B cell (primary cell): ENCODE results near the gene TMEM163. TPM values are rescaled to one million over a fixed set of nuclear protein-coding genes. Genes with fewer than 3 reads are reported as not detected.

Experiments used
- ATAC-seq: fragments of 200-7000 bp; cut with Tn5 transposase; one replicate; pipeline ENCODE4 v1.10.0; 2021; ENCODE audit warnings: low read depth, mild to moderate bottlenecking, moderate number of reproducible peaks, moderate library complexity
- CTCF ChIA-PET: fragments of 350-600 bp; sonication (Branson Sonifier 250); formaldehyde crosslinking; loops from one replicate; lab custom pipeline; 2021; ENCODE audit warnings: antibody characterized with exemption, inconsistent platforms; lab: Charles Lee
- POLR2A ChIA-PET: fragments of 350-600 bp; sonication (Branson Sonifier 250); formaldehyde crosslinking; loops from one replicate; lab custom pipeline; 2021; ENCODE audit warnings: antibody characterized with exemption; lab: Charles Lee
- DNase-seq: peaks from one replicate; pipeline ENCODE4 v3.0.0; 2013
- H2AFZ ChIP-seq: 2 replicates; pipeline ENCODE4 v1.6.1; 2012; ENCODE audit warnings: mild to moderate bottlenecking, low read depth, low read length; ENCODE audit not compliant: insufficient read depth, poor library complexity, severe bottlenecking
- H3K27ac ChIP-seq, 2 donors: 1 replicate in 1 of 2; 2 replicates in 1 of 2; pipeline ENCODE4 v1.5.1; 2012 to 2013; ENCODE audit warnings: low read length in 2 of 2, mild to moderate bottlenecking in 2 of 2, moderate library complexity in 1 of 2
- H3K27me3 ChIP-seq, 4 experiments: fragments of 200-600 bp in 1 of 4; sonication (generic) in 1 of 4; replicated peaks in 1 of 4; 1 replicate in 2 of 4; 2 replicates in 2 of 4; pipeline versions ENCODE4 v1.6.1 to v1.7.0; 2013 to 2016; ENCODE audit warnings: low read length in 3 of 4, mild to moderate bottlenecking in 2 of 4, mixed read lengths in 1 of 4, moderate library complexity in 1 of 4; ENCODE audit not compliant: insufficient read depth in 4 of 4, control insufficient read depth in 3 of 4; ENCODE audit errors: control extremely low read depth in 1 of 4
- H3K36me3 ChIP-seq, 2 experiments: replicated peaks in 1 of 2; 1 replicate in 1 of 2; 2 replicates in 1 of 2; pipeline versions ENCODE4 v1.6.1 to v1.7.1; 2013; ENCODE audit warnings: low read length in 1 of 2; ENCODE audit not compliant: insufficient read depth in 2 of 2, control insufficient read depth in 1 of 2; ENCODE audit errors: control extremely low read depth in 1 of 2, extremely low read depth in 1 of 2
- H3K4me1 ChIP-seq, 2 donors: fragments of 200-600 bp in 1 of 2; sonication (generic) in 1 of 2; 1 replicate in 1 of 2; 2 replicates in 1 of 2; pipeline versions ENCODE4 v1.5.1 to v1.6.1; 2013 to 2017; ENCODE audit warnings: low read length in 2 of 2; ENCODE audit not compliant: control insufficient read depth in 2 of 2, insufficient read depth in 2 of 2
- H3K4me2 ChIP-seq: replicated peaks from 2 replicates; pipeline ENCODE3; 2012; ENCODE audit warnings: mild to moderate bottlenecking, low read depth, low read length; ENCODE audit not compliant: poor library complexity, severe bottlenecking
- H3K4me3 ChIP-seq, 5 experiments: fragments of 200-600 bp in 1 of 5; sonication (generic) in 1 of 5; 1 replicate in 3 of 5; 2 replicates in 2 of 5; pipeline versions ENCODE4 v1.5.1 to v1.7.0; 2011 to 2016; ENCODE audit warnings: low read length in 4 of 5, mild to moderate bottlenecking in 4 of 5, low read depth in 2 of 5, control low read depth in 1 of 5, moderate library complexity in 1 of 5; ENCODE audit not compliant: insufficient read depth in 1 of 5; ENCODE audit errors: control extremely low read depth in 1 of 5, extremely low read depth in 1 of 5
- H3K79me2 ChIP-seq: fragments of 200-600 bp; sonication (generic); one replicate; pipeline ENCODE4 v1.6.0; 2016; ENCODE audit warnings: low read length; ENCODE audit not compliant: control insufficient read depth, insufficient read depth
- H3K9ac ChIP-seq: fragments of 200-600 bp; sonication (generic); 2 replicates; pipeline ENCODE4 v1.6.1; 2017; ENCODE audit warnings: mild to moderate bottlenecking, low read length, moderate library complexity
- H3K9me3 ChIP-seq, 3 donors: one replicate each; pipeline versions ENCODE4 v1.6.1 to v1.7.1; 2013; ENCODE audit warnings: low read length in 2 of 3; ENCODE audit not compliant: control insufficient read depth in 2 of 3, insufficient read depth in 1 of 3; ENCODE audit errors: control extremely low read depth in 1 of 3
- H4K20me1 ChIP-seq: 2 replicates; pipeline ENCODE4 v1.6.0; 2012; ENCODE audit warnings: mild to moderate bottlenecking, low read length; ENCODE audit not compliant: insufficient read depth, control insufficient read depth, poor library complexity, severe bottlenecking
- H3K27ac Mint-ChIP-seq: one replicate; pipeline ENCODE4 v1.8.0; 2021; ENCODE audit warnings: mixed read lengths
- H3K27me3 Mint-ChIP-seq: one replicate; pipeline ENCODE4 v1.8.0; 2021; ENCODE audit warnings: mixed read lengths
- H3K4me1 Mint-ChIP-seq: one replicate; pipeline ENCODE4 v1.8.0; 2021; ENCODE audit warnings: mixed read lengths
- H3K4me3 Mint-ChIP-seq: one replicate; pipeline ENCODE4 v1.8.0; 2021; ENCODE audit warnings: mixed read lengths
- H3K9me3 Mint-ChIP-seq: one replicate; pipeline ENCODE4 v1.8.0; 2022; ENCODE audit warnings: mixed read lengths; ENCODE audit not compliant: insufficient read depth
- EZH2 ChIP-seq: IDR thresholded peaks from 2 replicates; pipeline ENCODE4 v1.6.1; 2012; ENCODE audit warnings: borderline replicate concordance, low read depth, mild to moderate bottlenecking, moderate library complexity, low read length; ENCODE audit not compliant: insufficient read depth, poor library complexity, severe bottlenecking
- WGBS: methylation state at CpG from one replicate; pipeline ENCODE4 v1.1.5; 2013; ENCODE audit warnings: missing lambda C conversion rate; ENCODE audit not compliant: insufficient coverage; 5-methylcytosine and 5-hydroxymethylcytosine counted together
- intact Hi-C: fragments of 100-400 bp; cut with micrococcal nuclease; formaldehyde crosslinking; loops from one replicate; pipeline ENCODE4 v1.10.0; 2022
- polyA plus RNA-seq: library from polyadenylated mRNA; depleted of rRNA; stranded (reverse); fragments of >200 nt; gene quantifications from 2 replicates; pipeline ENCODE4 v1.2.3, GENCODE V29; 2012
- total RNA-seq, 2 donors: library from RNA; stranded (reverse); fragments of 120-200 nt in 1 of 2; gene quantifications; 1 replicate in 1 of 2; 2 replicates in 1 of 2; pipeline versions ENCODE4 v1.2.3 to v1.2.4, GENCODE V29; 2013 to 2022
- TF ChIP-seq, protein P1 (sequence below): fragments of 200-600 bp; IDR thresholded peaks from one replicate; pipeline ENCODE4 v1.8.0; 2022; ENCODE audit warnings: antibody characterized with exemption, mild to moderate bottlenecking

Gene TMEM163
- total and polyA plus RNA-seq, 2 donors (not counting 1 experiment from before 2014, with no cell fraction given), result 2.6 to 5.6 TPM

DNA sequence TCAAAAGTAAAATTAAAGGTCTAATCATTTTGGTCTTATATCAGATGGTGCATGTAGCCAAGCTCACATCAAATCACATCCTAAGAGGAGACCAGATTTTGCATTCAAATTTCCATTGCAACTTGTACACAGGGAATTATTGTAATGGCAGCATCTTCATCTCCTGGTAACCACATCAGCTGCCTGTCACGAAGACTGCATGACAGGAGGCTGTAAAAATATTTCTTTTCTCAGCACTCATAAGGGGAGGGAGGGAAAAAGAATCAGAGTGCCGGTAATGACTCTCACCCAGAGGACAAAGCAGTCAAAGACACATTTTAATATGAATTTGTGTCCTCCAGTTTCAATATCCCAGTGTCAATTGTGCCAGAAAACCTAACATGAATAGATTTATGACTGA is 216.7 kb downstream of the TMEM163 start:
- Histone ChIP-seq H3K9me3 (no peaks in the 10 kb centered on the region), H3K4me1 (no peaks in the 10 kb centered on the region), H3K9ac (no peak overlapping the region), H3K79me2 (no peaks in the 10 kb centered on the region), H3K27ac (no peak overlapping the region), H4K20me1 (no peaks in the 10 kb centered on the region), H3K36me3 (no peaks in the 10 kb centered on the region), H3K27me3 (no peaks in the 10 kb centered on the region), H3K4me2 (no peak overlapping the region), H3K4me3 (no peak overlapping the region), H2AFZ (no peak overlapping the region)
- DNase-seq (no peak), ATAC-seq (no peak)
- TF ChIP-seq, protein P1, sequence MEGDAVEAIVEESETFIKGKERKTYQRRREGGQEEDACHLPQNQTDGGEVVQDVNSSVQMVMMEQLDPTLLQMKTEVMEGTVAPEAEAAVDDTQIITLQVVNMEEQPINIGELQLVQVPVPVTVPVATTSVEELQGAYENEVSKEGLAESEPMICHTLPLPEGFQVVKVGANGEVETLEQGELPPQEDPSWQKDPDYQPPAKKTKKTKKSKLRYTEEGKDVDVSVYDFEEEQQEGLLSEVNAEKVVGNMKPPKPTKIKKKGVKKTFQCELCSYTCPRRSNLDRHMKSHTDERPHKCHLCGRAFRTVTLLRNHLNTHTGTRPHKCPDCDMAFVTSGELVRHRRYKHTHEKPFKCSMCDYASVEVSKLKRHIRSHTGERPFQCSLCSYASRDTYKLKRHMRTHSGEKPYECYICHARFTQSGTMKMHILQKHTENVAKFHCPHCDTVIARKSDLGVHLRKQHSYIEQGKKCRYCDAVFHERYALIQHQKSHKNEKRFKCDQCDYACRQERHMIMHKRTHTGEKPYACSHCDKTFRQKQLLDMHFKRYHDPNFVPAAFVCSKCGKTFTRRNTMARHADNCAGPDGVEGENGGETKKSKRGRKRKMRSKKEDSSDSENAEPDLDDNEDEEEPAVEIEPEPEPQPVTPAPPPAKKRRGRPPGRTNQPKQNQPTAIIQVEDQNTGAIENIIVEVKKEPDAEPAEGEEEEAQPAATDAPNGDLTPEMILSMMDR, result no peak
- no peaks in the 10 kb centered on the region for H3K9me3 Mint-ChIP-seq
- H3K4me1 Mint-ChIP-seq, result no peaks in the 10 kb centered on the region
- no peak overlapping the region for H3K27ac Mint-ChIP-seq
- H3K27me3 Mint-ChIP-seq, result no peaks in the 10 kb centered on the region
- no CpG with 5 or more reads among the region's 2 CpGs for WGBS
- intact Hi-C loops, result no loop called here
- ChIA-PET CTCF (no interaction called here), POLR2A (no interaction called here)
- no peak overlapping the region for H3K4me3 Mint-ChIP-seq

GRCh38 chr2:134501476-134502091 is 217.2 kb downstream of the TMEM163 start:
- H3K4me1 ChIP-seq, result no peaks in the 10 kb centered on the region
- no peak overlapping the region for H2AFZ ChIP-seq
- H3K79me2 ChIP-seq, result no peaks in the 10 kb centered on the region
- H3K4me3 Mint-ChIP-seq, result no peak overlapping the region
- TF ChIP-seq, protein P1, result no peak
- TF ChIP-seq EZH2, result no peak
- no peak overlapping the region for H3K9ac ChIP-seq
- H3K27ac Mint-ChIP-seq, result no peak overlapping the region
- no peaks in the 10 kb centered on the region for H3K27me3 ChIP-seq
- CTCF ChIA-PET, result no interaction called here
- H3K27me3 Mint-ChIP-seq, result no peaks in the 10 kb centered on the region
- no peaks in the 10 kb centered on the region for H3K36me3 ChIP-seq
- POLR2A ChIA-PET, result no interaction called here
- intact Hi-C loops, result no loop called here
- H3K9me3 ChIP-seq, result no peaks in the 10 kb centered on the region
- H3K4me3 ChIP-seq, result no peak overlapping the region
- 100% methylated on average over 2 of the region's 6 CpGs for WGBS
- no peak for ATAC-seq
- no peak overlapping the region for H3K4me2 ChIP-seq
- no peak overlapping the region for H3K27ac ChIP-seq
- no peaks in the 10 kb centered on the region for H3K9me3 Mint-ChIP-seq
- no peak for DNase-seq
- no peaks in the 10 kb centered on the region for H4K20me1 ChIP-seq
- no peaks in the 10 kb centered on the region for H3K4me1 Mint-ChIP-seq
